ENCODE measurements around the gene PLAAT3. TPM values are rescaled to one million over a fixed set of nuclear protein-coding genes. Genes with fewer than 3 reads are reported as not detected.

PLAAT3 gene
- polyA plus RNA-seq, 1 donor from 2014 or later, result not detected

- H3K4me3 ChIP-seq (ENCODE audit: low read length), result no peak overlapping the region
- no peaks in the 10 kb centered on the region for H3K36me3 ChIP-seq (ENCODE audit: insufficient read depth, low read length)
- H3K9ac ChIP-seq (ENCODE audit: low read length), result no peak overlapping the region
- no peak overlapping the region for H3K27ac ChIP-seq (ENCODE audit: low read length)
- H3K9me2 ChIP-seq (ENCODE audit: insufficient read depth, low read length), result no peaks in the 10 kb centered on the region
- H3K9me3 ChIP-seq (ENCODE audit: low read length), result no peaks in the 10 kb centered on the region
- H3K79me2 ChIP-seq (replicated peaks; ENCODE audit: insufficient read depth, low read length), result no peaks in the 10 kb centered on the region
- no peak overlapping the region for H2AFZ ChIP-seq (ENCODE audit: low read depth, low read length)
- no peaks in the 10 kb centered on the region for H4K20me1 ChIP-seq (ENCODE audit: insufficient read depth)
- no peak overlapping the region for H3K4me2 ChIP-seq (ENCODE audit: low read length)
- no peak for TF ChIP-seq RAD21 (conservative IDR thresholded peaks at IDR 0.05)
- no peak for TF ChIP-seq MXI1 (conservative IDR thresholded peaks at IDR 0.05; ENCODE audit: poor library complexity, severe bottlenecking)
- TF ChIP-seq EZH2 (IDR thresholded peaks at IDR 0.05; ENCODE audit: borderline replicate concordance, insufficient read depth, low read length, poor library complexity, severe bottlenecking), result no peak
- TF ChIP-seq SMC3 (conservative IDR thresholded peaks at IDR 0.05; ENCODE audit: poor library complexity), result no peak
- no peak for TF ChIP-seq CTCF (IDR thresholded peaks at IDR 0.05; ENCODE audit: poor library complexity, severe bottlenecking)
- TF ChIP-seq POLR2AphosphoS5 (IDR thresholded peaks at IDR 0.05), result no peak
- TF ChIP-seq TAF1 (IDR thresholded peaks at IDR 0.05; ENCODE audit: low read depth), result no peak
- no peak for TF ChIP-seq REST (IDR thresholded peaks at IDR 0.05; ENCODE audit: borderline replicate concordance)
- no peak for TF ChIP-seq EP300 (conservative IDR thresholded peaks at IDR 0.05; ENCODE audit: poor library complexity, severe bottlenecking)
- no peaks in the 10 kb centered on the region for H3F3A ChIP-seq (ENCODE audit: insufficient read depth, low read length, poor library complexity, severe bottlenecking)
- no peaks in the 10 kb centered on the region for H3K27me3 ChIP-seq (ENCODE audit: insufficient read depth, low read depth, low read length)
These were observed 24.0 kb downstream of the PLAAT3 start for GRCh38 chr11:63590024-63590788.

- Histone ChIP-seq H3K27ac (ENCODE audit: low read length) (no peak overlapping the region), H2AFZ (ENCODE audit: low read depth, low read length) (no peak overlapping the region), H3K27me3 (ENCODE audit: insufficient read depth, low read depth, low read length) (no peaks in the 10 kb centered on the region), H3K4me3 (ENCODE audit: low read length) (no peak overlapping the region), H3K9me2 (ENCODE audit: insufficient read depth, low read length) (no peaks in the 10 kb centered on the region), H3F3A (ENCODE audit: insufficient read depth, low read length, poor library complexity, severe bottlenecking) (no peaks in the 10 kb centered on the region), H3K9ac (ENCODE audit: low read length) (no peak overlapping the region), H3K9me3 (ENCODE audit: low read length) (no peaks in the 10 kb centered on the region), H3K36me3 (ENCODE audit: insufficient read depth, low read length) (no peaks in the 10 kb centered on the region), H3K79me2 (replicated peaks; ENCODE audit: insufficient read depth, low read length) (no peaks in the 10 kb centered on the region), H3K4me2 (ENCODE audit: low read length) (no peak overlapping the region), H4K20me1 (ENCODE audit: insufficient read depth) (no peaks in the 10 kb centered on the region)
- no peak for TF ChIP-seq EZH2 (IDR thresholded peaks at IDR 0.05; ENCODE audit: borderline replicate concordance, insufficient read depth, low read length, poor library complexity, severe bottlenecking)
- TF ChIP-seq CTCF (IDR thresholded peaks at IDR 0.05; ENCODE audit: poor library complexity, severe bottlenecking), result no peak
- TF ChIP-seq TAF1 (IDR thresholded peaks at IDR 0.05; ENCODE audit: low read depth), result no peak
- no peak for TF ChIP-seq EP300 (conservative IDR thresholded peaks at IDR 0.05; ENCODE audit: poor library complexity, severe bottlenecking)
- no peak for TF ChIP-seq MXI1 (conservative IDR thresholded peaks at IDR 0.05; ENCODE audit: poor library complexity, severe bottlenecking)
- TF ChIP-seq SMC3 (conservative IDR thresholded peaks at IDR 0.05; ENCODE audit: poor library complexity), result no peak
- TF ChIP-seq POLR2AphosphoS5 (IDR thresholded peaks at IDR 0.05), result no peak
- no peak for TF ChIP-seq RAD21 (conservative IDR thresholded peaks at IDR 0.05)
- no peak for TF ChIP-seq REST (IDR thresholded peaks at IDR 0.05; ENCODE audit: borderline replicate concordance)
These were observed 25.2 kb downstream of the PLAAT3 start for GRCh38 chr11:63589000-63589399.

Measured in neural cell (in vitro differentiated cells).